GM18867 (cell line): Measurements from ENCODE around the gene TFAP2D.

ENCODE experiments used
- ATAC-seq: cut with Tn5 transposase; IDR thresholded peaks from one replicate; pipeline ENCODE4 v1.9.1; 2021; ENCODE audit warnings: mild to moderate bottlenecking, moderate library complexity; ENCODE audit not compliant: unreplicated experiment

The TFAP2D gene

DNA sequence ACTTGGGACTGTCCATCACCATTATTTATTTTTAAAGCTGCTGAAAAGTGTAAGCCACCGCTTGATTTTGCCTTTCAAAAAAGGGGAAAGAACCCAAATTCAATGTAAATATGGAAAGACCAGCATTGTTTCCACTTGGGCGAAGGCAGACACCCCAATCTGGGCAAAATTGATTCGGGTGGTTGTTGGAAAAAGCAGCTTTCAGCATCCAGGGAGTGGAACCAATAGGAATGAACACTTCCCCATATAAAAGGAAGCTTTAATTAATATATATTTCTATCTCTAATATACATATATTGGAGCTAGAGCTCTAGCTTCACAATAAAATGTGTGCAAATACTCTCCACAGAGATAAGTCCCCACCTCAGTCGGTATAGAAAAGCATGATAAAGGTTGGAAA lies at the start of gene TFAP2D:
TSS of gene TFAP2D (plus strand) at position 301 of the 400 bp plus-strand sequence. CDS start 530 bp downstream, outside the sequence.
- ATAC-seq, result no peak

DNA sequence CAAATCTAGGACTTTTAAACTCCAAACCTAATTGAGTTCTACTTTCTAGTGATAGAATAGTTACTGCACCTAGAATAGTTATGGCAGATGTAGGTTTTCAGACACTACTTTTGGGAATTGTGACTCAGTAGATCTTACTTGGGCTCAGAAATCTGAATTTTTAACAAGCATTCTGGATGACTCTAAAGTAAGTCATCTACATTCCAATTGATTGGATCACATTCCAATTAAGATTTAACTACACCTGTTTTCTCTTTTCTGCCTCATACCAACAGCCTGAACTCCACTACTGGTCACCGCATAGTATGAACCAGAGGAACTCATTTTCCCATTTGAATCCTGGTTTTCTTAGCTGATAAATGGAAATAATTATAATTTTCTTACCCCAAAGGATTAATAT lies 49.5 kb upstream of the TFAP2D start:
- ATAC-seq, result no peak

DNA sequence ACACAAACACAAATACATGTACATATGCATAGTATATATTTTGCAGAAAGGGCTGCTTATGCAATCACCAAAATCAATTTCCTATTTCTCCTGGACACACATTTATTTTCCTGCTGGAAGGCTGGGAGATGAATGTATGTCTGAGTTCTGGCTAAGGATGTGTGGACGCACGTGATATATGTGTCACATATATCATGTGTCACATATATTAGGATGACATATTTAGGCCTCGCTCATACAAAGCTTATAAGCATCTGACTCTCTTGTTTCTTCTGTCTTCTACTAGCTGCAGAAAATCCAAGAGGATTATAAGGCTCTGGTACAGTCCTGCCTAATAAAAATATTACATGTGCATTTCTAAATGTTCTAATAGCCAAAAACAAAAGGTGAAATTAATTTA lies 47.2 kb upstream of the TFAP2D start:
- no peak for ATAC-seq

DNA sequence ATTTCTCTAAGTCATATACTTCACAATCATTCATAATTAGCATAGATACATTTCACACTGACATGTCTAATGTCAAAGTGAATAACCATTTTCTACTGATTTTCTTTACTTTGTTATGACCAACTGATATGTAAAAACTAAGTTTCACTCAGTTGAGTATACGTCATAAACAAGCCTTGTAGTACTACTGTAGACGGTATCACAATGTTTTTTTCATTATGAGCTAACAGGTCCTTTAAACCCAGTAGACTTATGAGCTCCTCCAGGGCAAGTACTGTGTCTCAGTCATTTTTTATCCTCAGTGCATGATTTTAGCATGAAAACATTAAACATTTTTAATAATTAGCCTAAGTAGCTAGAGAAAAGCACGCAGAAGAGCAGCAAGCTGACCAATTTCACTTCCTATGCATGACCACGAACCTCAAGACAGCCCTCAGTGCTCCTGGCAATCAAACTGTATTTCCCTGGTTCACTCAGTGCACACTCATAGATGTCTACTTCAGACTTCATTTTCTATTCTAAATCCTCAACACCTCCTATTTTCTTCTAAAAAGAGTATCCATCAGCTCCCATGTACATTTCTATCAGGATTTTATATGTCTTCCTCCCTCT lies 32.0 kb upstream of the TFAP2D start:
- peak; percentile 80 for ATAC-seq

DNA sequence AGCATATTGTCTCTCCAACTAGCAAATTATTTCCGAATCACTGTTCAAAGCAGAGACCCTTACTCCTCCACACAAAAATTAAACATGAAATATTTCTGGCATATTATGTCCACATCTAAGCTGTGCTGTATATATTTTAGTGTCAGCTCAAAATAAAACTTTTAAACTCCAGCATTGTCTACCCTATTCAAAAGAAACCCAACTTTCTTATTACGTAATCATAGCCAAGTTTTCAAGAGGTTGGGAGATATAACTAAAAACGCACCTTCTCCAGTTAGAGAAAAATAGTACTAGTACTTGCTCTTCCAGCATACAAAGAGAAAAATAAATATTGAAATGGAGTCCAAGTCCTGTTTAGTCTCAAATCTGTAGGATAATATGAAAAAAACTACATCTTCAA lies 24.1 kb upstream of the TFAP2D start:
- ATAC-seq, result no peak

DNA sequence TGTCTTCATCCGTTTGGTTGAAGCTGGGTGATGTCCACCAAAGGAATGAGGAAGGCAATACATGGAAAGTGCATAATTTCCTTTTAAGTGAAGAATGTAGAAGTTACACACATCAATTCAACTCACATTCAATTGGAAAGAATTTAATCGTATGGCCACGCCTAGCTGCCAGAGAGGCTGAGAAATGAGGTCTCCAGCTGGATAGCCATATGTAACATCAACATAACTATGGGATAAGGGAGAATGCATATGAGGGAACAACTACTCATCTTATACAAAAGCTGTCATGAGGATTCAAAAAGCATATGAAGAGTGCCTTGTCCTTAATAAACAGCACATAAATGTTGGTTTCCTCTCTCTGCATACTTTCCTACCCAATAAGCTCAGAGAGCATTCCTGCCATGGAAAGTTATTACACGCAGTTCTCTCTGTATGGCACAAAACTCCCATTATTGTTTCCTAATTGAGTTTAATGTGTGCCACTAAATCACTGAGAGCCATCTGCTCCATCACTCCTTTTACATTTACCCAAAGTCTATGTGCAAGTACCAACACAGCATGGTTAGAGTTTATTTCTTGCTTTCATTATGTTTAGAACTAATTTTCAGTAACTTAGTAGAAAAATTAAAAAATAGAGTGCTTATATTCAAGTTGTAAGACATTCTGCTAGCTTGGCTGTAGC lies 21.4 kb upstream of the TFAP2D start:
- no peak for ATAC-seq

DNA sequence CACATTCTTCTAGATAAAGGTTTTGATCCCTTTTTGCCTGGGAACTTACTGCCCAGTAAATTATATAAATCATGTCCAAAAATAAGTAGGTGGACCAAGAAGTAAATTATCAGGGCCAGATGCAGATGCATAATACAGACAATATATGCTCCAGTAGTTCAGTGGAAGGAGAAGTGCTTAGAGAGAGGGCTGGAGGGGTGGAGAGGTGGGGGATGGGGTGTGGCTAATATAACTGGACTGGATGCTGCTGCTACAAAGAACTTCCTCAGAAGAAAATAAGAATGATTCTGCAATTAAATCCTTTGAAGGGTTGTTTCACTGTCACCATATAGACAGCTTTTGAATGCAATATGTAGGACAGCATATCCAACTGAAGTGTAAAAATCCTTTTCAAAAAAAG lies 14.8 kb upstream of the TFAP2D start:
- no peak for ATAC-seq

DNA sequence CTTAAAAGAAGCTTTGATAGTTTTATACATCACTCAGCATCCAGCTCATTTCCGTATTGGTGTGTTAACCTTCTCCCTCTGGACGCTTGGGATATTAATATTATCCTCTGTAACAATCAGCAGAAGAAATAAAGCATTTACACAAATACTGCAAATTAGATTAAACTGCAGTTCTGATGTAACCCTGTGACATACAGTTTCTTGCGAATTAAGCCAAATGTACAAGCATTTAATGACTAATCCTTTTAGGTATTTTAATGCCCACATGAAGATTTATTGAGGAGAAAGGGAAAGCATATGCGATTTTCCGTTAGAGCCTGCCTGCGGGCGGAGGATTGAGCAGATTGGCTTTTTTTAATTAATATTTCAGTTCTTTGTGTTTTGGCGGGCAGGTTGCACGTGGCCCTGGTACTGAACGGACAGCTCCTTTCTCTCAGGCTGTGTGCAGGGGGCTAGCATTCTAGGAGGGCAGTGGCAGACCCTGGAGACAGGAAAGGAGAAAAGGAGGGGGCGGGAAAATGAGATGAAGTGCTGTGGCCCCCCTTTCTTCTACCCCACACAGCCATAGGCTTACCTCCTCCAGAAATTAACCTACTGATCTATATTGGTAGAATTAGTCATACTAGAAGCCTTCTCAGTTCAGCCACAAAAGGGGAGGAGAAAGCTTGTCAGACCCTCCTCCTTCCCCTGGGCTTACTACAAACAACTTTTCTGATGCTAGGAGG lies 14.1 kb upstream of the TFAP2D start:
- no peak for ATAC-seq

DNA sequence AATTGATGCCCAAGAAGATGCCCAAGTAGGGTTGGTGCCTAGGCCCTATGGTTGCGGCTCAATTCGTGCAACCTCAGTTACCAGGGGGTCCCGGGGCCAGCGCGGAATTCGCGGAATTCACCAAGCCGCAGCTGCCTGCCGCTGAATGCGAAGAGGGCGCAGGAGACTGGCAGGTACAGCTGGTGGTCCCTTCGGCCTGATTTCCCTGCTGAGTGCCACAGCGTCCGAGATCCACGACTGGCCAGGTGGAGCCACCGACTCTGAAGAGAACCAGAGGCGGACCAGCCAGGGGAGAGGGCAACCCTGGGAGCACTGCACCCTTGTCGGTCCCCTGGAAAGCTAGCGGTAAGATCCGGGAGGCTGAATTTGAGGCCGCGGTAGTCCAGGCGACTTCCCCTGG lies 6.8 kb upstream of the TFAP2D start:
- ATAC-seq, result no peak

DNA sequence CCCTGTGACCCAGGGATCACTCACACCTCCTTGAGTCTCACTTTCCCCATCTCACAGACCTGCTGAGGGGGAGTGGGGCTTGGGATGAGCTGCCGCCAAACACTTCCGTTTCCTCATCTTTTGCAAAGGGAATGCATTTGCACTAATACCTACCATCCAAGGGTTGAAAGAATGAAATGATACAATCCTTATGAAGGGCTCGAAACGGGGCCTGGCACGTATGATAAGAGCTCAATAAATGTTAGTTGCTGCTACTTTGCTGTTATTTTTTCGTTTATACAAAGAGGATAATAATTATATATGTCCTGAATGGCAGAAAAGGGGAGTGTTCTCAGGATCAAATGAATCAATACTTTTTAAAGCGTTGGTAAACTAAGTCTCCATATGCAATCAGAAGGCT lies 6.1 kb upstream of the TFAP2D start:
- no peak for ATAC-seq

DNA sequence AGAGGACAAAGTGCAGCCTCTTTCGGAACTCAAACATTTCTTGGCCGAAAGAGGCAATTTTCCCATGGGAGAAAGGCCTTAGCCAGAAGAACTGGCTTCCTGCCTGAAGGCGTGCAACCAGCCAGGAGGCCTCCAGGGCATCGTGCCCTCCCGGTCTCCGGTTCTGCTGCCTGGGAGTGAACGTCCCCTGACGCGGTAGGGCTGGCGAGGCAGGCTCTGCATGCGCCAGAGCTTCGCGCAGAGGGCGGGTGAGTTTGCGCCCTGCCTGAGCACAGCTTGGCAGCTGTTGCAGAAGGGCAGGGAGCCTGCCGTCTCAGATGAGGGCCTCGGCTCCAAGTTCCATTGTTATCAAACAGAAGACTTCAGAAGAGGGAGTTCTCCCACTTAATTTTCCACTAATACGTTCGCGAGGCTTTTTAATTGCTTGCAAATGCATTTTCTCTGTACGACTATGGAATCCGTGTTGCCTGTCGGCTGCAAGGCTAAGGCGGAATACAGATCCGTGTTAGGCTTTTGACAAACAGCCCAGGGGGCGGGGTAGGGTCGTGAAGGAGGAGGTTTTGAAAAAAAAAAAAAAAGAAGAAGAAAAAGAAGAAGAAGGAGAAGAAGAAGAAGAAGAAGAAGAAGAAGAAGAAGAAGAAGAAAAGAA lies 5.5 kb upstream of the TFAP2D start:
- ATAC-seq, result no peak

DNA sequence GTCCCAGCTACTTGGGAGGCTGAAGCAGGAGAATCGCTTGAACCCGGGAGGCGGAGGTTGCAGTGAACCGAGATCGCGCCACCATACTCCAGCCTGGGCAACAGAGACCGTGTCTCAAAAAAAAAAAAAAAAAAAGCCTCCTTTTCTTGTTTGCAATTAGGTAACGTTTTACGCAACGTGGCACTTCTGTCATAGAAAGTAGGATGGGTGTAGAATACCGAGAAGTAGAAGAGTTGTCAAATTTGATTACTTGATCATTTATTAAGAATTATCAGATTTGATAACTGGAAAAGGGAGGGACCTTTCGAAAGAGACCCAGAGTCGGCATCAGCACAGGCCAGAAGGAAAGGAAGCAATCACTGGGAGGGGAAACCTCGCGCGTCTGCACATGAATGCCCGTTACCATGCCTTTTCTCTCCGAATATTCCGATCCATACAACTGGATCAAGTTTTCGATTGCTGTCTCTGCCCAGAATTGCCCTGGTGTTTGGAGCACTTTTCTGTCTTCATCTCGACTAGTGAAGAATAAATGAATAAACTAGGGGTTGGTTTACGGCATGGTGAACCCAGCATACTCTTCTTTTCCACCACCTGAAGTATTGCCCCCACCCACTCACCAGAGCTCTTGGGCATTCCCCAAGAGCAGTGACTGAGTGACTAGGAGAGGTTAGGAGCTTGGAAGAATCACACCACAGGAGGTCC lies 4.5 kb upstream of the TFAP2D start:
- ATAC-seq, result no peak

DNA sequence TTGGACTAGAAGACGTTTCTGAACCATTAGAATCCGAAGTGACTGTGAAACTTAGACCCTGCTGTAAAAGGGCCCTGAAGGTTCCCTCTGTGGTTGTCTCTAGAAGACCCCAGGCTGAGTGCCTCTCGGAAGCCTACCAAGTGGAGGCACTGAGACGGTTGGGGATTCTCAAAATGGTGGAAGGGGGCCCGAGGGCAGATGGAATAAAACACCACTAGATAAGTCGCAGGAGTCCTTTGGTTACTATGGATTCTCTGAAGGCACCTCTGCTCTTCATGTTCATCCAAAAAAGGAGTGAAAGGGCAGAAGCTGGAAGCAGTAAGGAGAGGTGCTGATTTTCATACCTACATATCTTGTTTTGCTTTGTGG lies 4.0 kb upstream of the TFAP2D start:
- no peak for ATAC-seq

DNA sequence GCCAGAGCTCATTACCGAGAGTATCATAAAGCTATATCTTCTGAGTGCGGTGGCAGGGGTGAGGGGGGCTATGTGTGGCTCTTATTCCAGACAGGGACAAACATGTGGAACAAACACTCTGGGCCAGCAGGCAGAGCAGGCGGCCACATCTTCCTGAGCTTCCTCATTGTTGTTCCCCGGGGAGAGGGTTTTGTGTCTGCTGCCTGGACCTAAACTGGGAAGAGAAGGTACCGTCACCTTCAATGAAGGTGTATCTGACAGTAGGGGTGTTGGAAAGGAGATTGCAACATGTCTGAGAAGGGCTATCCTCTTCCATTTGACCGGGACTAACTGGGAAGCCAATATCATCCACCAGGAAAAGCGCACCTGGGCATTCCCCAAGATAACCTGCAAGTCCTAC lies 1.6 kb upstream of the TFAP2D start:
- no peak for ATAC-seq

DNA sequence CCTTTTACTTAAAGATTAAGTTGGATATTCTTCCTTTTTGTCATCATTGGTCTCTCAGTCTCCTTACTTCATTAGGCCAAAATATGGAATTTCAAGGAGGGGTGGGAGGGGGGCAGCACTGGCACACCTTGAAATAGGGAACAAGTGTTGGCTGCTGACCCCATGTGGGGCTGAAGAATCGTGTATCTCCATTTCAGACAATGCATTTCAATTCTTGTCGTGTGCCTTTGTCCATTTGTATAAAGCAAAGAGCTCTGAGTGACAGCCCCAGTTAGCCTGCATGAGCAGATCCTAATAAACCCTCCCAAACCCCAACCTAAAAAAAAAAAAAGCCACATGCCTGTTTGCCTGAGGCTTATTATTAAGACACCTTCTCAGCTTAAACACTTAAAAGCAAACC lies 1.0 kb upstream of the TFAP2D start:
- ATAC-seq, result no peak

DNA sequence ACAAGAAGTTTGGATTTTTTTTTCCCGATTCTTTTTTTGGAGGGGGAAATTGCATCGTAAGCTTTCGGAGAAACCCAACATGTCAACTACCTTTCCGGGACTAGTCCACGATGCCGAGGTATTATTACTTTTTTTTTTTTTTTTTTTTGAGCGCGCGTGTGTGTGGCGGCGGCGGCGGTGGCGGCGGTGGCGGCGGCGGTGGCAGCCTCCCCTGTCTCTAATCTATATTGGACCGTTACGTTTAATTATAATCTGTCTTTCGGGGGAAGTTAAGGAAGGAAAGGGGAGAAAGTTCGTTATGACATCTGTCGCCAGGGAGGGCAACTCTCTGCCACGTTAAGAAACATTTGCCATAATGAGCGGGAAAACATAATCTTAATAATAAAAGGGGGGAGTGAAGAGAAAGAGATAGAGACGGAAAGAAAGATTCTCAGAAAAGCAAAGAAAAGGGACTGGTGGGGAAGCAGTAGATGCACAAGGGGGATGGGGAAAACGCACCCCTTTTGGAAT lies 706 bp downstream of the TFAP2D start:
- no peak for ATAC-seq

DNA sequence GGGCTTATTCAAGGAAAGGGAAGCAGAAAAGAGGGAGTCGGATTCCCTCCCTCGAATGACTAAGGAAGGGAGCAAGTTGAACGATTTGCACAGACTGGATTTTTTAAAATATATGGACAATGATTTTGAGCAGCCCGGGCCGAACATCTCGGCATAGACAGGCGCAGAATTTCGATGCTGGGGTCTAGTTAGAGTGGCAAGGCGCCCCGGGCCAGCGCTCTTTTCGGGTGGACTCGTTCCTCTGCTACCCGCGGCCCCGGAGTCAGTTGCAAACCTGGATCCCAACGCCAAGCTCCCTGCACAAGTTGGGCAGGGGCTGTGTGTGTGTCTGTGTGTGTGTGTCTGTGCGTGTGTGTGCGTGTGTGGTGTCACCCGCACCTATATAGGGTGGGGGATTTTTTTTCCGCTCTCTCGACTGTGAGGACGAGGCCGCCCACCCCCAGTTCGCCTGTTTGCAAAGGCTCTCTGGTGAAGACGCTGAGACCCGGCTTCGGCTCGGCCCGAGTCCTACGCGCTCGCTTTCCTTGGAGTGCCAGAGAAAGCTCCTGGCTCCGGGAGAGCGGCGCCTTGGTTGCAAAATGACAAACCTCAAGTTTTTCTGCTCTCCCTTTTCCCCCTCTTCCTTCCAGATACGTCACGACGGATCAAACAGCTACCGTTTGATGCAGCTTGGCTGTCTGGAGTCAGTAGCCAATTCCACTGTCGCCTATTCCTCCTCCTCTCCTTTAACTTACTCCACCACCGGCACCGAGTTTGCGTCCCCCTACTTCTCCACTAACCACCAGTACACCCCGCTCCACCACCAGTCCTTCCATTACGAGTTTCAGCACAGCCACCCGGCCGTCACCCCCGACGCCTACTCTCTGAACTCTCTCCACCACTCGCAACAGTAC lies 1.4 kb downstream of the TFAP2D start:
- ATAC-seq, result no peak

DNA sequence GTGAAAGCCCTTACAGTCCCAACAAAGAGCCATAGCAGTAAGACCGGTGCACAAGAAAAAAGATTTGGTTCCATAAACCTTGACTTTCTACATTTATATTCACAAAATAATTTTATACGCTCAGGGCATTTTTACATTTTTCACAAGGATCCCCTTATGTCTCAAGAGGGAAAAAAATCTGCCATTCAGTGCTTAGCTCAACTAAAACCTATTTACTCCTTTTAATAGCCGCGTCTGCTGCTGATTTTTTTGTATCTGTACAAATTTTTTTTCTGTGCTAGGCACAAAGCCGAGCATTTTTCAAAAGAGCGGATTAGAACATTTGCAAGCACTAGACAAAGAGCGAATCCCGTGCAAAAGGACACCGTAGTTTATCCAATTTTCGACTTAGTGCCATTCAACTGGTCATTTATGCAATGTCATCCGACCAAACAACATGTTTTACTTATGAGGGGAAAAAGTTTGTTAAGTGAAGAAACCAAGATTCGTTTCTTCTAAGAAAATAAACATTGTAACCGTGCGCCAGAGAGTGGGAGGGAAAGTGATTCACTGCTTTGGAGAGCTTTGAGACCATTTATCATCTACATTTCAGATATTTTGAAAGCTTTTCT lies 3.7 kb downstream of the TFAP2D start:
- no peak for ATAC-seq

DNA sequence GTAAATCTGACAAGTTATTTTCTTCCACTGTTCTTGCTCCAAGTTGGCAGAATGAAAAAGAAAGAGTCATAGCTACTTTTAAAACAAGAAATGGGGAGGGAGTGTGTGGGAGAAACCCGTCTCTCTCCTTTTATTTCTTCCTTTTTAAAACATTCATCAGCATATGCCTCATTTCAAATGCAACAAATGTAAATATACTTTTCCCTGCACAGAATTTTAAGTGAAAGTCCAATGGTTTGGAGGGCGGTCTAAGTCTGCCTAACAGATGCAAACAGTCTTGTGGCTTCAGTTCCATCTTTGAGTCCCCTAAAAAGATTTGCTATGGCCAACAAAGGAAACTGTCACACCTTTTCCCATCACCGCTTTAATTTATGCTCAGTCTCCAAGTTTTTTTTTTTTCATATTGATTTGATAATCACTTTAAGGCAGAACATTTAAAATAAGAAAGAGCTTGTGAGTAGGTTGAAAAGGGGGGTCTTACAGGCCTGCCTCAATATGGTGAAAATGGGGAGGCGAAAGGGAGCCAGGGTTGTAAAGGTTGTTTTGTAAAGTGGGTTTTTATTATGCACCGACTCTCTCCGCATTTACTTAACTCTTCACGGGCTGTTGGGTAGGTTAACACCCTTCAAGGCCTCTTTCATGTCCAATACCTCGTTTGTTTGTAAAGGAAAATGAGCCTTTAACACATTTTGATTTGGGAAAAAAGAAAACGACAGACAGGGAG lies 4.6 kb downstream of the TFAP2D start:
- no peak for ATAC-seq
